ENCODE results near the gene SLAMF1.

The SLAMF1 gene

DNA sequence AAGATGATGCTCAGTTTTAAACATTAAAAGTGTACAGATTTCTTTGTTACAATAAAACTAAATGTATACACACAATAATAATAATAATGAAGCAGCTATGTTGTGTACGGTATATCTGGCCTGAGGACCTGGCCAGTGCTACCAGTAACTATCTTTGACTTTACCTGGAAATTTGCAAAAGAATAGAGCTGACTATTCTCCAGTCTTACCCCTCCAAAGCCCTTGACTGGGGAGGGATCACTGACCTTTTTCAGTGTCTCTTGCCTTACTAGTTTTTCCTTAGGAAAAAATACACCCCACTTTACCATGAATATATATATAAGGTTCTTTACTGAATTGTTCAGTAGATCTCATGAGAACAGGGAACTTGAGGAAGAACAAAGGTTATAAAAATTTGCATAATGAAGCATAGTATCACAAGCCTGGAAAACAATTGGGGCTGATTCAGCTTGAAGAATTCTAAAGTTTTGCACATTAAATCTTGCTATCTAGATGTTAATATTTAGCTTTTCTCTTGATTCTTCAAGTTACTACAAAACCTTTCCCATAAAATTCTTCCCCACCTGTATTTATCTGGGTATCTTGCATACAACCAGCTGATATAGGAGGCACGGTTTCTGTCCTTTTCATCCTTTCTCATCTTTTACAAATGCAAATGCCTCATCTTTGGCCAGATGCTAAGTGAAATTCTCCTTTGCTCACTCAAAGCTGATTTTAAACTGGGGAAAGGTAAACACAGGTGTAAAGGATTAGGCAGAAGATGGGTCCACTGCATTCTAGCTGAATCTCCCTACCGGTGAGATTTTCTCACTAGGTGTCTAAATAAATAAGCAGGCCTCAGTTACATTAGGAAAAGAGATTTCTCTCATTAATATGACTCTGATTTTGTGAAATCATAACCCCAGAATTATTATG, 25.0 kb upstream of the SLAMF1 start:
- Histone ChIP-seq H3K27me3 (ENCODE audit: insufficient read depth, poor library complexity, severe bottlenecking) (no peaks in the 10 kb centered on the region), H3K4me3 (replicated peaks; ENCODE audit: insufficient read depth, low read length) (no peak overlapping the region), H3K27ac (replicated peaks) (no peak overlapping the region)
- DNase-seq (ENCODE audit: low read depth in 1 of 2, low spot score in 1 of 2) = no peak
- TF ChIP-seq, protein P1, sequence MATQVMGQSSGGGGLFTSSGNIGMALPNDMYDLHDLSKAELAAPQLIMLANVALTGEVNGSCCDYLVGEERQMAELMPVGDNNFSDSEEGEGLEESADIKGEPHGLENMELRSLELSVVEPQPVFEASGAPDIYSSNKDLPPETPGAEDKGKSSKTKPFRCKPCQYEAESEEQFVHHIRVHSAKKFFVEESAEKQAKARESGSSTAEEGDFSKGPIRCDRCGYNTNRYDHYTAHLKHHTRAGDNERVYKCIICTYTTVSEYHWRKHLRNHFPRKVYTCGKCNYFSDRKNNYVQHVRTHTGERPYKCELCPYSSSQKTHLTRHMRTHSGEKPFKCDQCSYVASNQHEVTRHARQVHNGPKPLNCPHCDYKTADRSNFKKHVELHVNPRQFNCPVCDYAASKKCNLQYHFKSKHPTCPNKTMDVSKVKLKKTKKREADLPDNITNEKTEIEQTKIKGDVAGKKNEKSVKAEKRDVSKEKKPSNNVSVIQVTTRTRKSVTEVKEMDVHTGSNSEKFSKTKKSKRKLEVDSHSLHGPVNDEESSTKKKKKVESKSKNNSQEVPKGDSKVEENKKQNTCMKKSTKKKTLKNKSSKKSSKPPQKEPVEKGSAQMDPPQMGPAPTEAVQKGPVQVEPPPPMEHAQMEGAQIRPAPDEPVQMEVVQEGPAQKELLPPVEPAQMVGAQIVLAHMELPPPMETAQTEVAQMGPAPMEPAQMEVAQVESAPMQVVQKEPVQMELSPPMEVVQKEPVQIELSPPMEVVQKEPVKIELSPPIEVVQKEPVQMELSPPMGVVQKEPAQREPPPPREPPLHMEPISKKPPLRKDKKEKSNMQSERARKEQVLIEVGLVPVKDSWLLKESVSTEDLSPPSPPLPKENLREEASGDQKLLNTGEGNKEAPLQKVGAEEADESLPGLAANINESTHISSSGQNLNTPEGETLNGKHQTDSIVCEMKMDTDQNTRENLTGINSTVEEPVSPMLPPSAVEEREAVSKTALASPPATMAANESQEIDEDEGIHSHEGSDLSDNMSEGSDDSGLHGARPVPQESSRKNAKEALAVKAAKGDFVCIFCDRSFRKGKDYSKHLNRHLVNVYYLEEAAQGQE (IDR thresholded peaks at IDR 0.05; ENCODE audit: insufficient replicate concordance, low read depth) = no peak
- TF ChIP-seq SPI1 (IDR thresholded peaks at IDR 0.05; ENCODE audit: borderline replicate concordance, low read depth) = no peak
- TF ChIP-seq POLR2AphosphoS5 (IDR thresholded peaks at IDR 0.05; ENCODE audit: low read depth) = no peak
- TF ChIP-seq, protein P2, sequence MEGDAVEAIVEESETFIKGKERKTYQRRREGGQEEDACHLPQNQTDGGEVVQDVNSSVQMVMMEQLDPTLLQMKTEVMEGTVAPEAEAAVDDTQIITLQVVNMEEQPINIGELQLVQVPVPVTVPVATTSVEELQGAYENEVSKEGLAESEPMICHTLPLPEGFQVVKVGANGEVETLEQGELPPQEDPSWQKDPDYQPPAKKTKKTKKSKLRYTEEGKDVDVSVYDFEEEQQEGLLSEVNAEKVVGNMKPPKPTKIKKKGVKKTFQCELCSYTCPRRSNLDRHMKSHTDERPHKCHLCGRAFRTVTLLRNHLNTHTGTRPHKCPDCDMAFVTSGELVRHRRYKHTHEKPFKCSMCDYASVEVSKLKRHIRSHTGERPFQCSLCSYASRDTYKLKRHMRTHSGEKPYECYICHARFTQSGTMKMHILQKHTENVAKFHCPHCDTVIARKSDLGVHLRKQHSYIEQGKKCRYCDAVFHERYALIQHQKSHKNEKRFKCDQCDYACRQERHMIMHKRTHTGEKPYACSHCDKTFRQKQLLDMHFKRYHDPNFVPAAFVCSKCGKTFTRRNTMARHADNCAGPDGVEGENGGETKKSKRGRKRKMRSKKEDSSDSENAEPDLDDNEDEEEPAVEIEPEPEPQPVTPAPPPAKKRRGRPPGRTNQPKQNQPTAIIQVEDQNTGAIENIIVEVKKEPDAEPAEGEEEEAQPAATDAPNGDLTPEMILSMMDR (IDR thresholded peaks at IDR 0.05; ENCODE audit: insufficient read depth, low read length) = no peak
- no peak for TF ChIP-seq GABPA (IDR thresholded peaks at IDR 0.05; ENCODE audit: low read depth)

DNA sequence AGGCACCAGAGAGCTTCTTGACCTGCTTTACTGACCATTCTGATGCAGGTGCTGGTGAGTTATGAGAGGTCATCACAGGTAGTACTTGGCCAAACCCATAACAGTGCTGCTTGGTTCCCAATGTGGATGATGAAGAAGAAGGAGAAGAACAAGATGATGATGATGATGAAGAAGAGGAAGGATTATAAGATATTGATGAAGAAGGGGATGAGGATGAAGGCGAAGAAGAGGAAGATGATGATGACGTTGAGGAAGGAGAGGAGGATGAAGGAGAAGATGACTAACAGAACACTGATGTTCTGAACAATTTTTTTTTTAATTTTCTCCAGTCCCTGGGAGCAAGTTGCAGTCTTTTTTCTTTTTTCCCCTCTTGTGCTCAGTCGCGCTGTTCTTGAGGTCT, 23.9 kb upstream of the SLAMF1 start:
- H3K27ac ChIP-seq (replicated peaks) = no peak overlapping the region
- TF ChIP-seq, protein P2 (IDR thresholded peaks at IDR 0.05; ENCODE audit: insufficient read depth, low read length) = no peak
- TF ChIP-seq GABPA (IDR thresholded peaks at IDR 0.05; ENCODE audit: low read depth) (no peak), SPI1 (IDR thresholded peaks at IDR 0.05; ENCODE audit: borderline replicate concordance, low read depth) (no peak)
- DNase-seq (ENCODE audit: low read depth in 1 of 2, low spot score in 1 of 2) = no peak
- no peak overlapping the region for H3K4me3 ChIP-seq (replicated peaks; ENCODE audit: insufficient read depth, low read length)
- H3K27me3 ChIP-seq (ENCODE audit: insufficient read depth, poor library complexity, severe bottlenecking) = no peaks in the 10 kb centered on the region

DNA sequence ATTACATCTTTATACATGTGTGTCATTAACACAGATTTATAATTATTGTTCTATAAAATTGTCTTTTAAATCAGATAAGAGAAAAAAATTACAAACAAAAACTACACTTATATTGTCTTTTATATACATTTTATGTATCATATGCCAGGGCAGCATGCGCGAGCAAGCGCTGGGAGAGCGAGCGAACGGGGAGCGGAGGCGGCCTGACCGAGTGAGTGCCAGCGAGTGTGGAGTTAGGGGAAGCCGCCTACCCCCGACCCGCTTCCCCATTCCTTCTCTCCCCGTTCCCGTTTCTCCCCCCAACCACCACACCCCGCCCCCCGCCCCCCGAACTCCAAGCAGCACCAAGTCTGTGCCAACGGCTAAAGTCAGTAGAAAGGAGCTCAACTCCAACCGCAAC, 23.0 kb upstream of the SLAMF1 start:
- no peak for DNase-seq (ENCODE audit: low read depth in 1 of 2, low spot score in 1 of 2)
- Histone ChIP-seq H3K4me3 (replicated peaks; ENCODE audit: insufficient read depth, low read length) (no peak overlapping the region), H3K27me3 (ENCODE audit: insufficient read depth, poor library complexity, severe bottlenecking) (no peaks in the 10 kb centered on the region), H3K27ac (replicated peaks) (no peak overlapping the region)
- no peak for TF ChIP-seq GABPA (IDR thresholded peaks at IDR 0.05; ENCODE audit: low read depth)
- TF ChIP-seq, protein P2 (IDR thresholded peaks at IDR 0.05; ENCODE audit: insufficient read depth, low read length) = no peak
- no peak for TF ChIP-seq SPI1 (IDR thresholded peaks at IDR 0.05; ENCODE audit: borderline replicate concordance, low read depth)
- TF ChIP-seq, protein P1 (IDR thresholded peaks at IDR 0.05; ENCODE audit: insufficient replicate concordance, low read depth) = no peak
- no peak for TF ChIP-seq POLR2AphosphoS5 (IDR thresholded peaks at IDR 0.05; ENCODE audit: low read depth)
